Kidney epithelial cell (primary cell): ENCODE measurements around the gene PUM1. TPM values are rescaled to one million over a fixed set of nuclear protein-coding genes. Genes with fewer than 3 reads are reported as not detected.
"Not testable (repeated sequence)": the region's sequence is repeated elsewhere in the genome, so short reads cannot be mapped to it uniquely, and the experiment has no call there.

ENCODE experiments used
- DNase-seq: peaks from one replicate; pipeline ENCODE4 v3.0.0-alpha.2; 2010; ENCODE audit warnings: low read depth
- H3K27me3 ChIP-seq: 2 replicates; pipeline ENCODE4 v1.6.0; 2011; ENCODE audit warnings: low read length; ENCODE audit not compliant: control insufficient read depth, insufficient read depth
- H3K36me3 ChIP-seq: 2 replicates; pipeline ENCODE4 v1.5.1; 2011; ENCODE audit warnings: low read length; ENCODE audit not compliant: control insufficient read depth, insufficient read depth
- H3K4me3 ChIP-seq: 2 replicates; pipeline ENCODE4 v1.5.1; 2011; ENCODE audit warnings: low read depth, mild to moderate bottlenecking, control low read depth, low read length
- CTCF ChIP-seq: IDR thresholded peaks from 2 replicates; pipeline ENCODE4 v1.5.1; 2011; ENCODE audit warnings: mild to moderate bottlenecking, moderate library complexity, low read length, control low read depth, inconsistent platforms; ENCODE audit not compliant: insufficient read depth, poor library complexity, severe bottlenecking
- total RNA-seq: library from RNA; depleted of rRNA; stranded (reverse); fragments of >200 nt; gene quantifications from 2 replicates; pipeline ENCODE4 v1.2.3, GENCODE V29; 2015

Gene PUM1
- total RNA-seq, 1 donor from 2014 or later, result 78.1 TPM

- no peak for DNase-seq
- no peak overlapping the region for H3K4me3 ChIP-seq
- peaks cover 4% of the 10 kb centered on the region for H3K36me3 ChIP-seq
Measured at GRCh38 chr1:31058012-31058411, 7.5 kb downstream of the PUM1 start.

GRCh38 chr1:31055953-31056352 is 9.6 kb downstream of the PUM1 start:
- Histone ChIP-seq H3K27me3 (no peaks in the 10 kb centered on the region), H3K4me3 (no peak overlapping the region), H3K36me3 (peaks cover 4% of the 10 kb centered on the region)
- no peak for DNase-seq
- TF ChIP-seq CTCF, result no peak

More at GRCh38 chr1:31058012-31058411, 7.5 kb downstream of the PUM1 start:
- no peaks in the 10 kb centered on the region for H3K27me3 ChIP-seq
- TF ChIP-seq CTCF, result no peak

GRCh38 chr1:31055501-31055900 is 10.0 kb downstream of the PUM1 start:
- no peak overlapping the region for H3K4me3 ChIP-seq
- TF ChIP-seq CTCF, result no peak
- DNase-seq, result no peak
- peaks cover 4% of the 10 kb centered on the region for H3K36me3 ChIP-seq
- no peaks in the 10 kb centered on the region for H3K27me3 ChIP-seq

GRCh38 chr1:31054958-31055481 is 10.5 kb downstream of the PUM1 start:
- Histone ChIP-seq H3K27me3 (no peaks in the 10 kb centered on the region), H3K4me3 (no peak overlapping the region), H3K36me3 (peaks cover 4% of the 10 kb centered on the region)
- DNase-seq, result no peak
- no peak for TF ChIP-seq CTCF

- peaks cover 4% of the 10 kb centered on the region for H3K36me3 ChIP-seq
- no peak overlapping the region for H3K4me3 ChIP-seq
- no peaks in the 10 kb centered on the region for H3K27me3 ChIP-seq
- DNase-seq, result no peak
- TF ChIP-seq CTCF, result no peak
Measured at GRCh38 chr1:31054349-31054748, 11.2 kb downstream of the PUM1 start.

- not testable (repeated sequence) for H3K36me3 ChIP-seq, DNase-seq, H3K27me3 ChIP-seq, H3K4me3 ChIP-seq
Measured at GRCh38 chr1:31052613-31053012, 12.9 kb downstream of the PUM1 start.
